Measurements from ENCODE around the gene KIAA1671.

Gene KIAA1671

DNA sequence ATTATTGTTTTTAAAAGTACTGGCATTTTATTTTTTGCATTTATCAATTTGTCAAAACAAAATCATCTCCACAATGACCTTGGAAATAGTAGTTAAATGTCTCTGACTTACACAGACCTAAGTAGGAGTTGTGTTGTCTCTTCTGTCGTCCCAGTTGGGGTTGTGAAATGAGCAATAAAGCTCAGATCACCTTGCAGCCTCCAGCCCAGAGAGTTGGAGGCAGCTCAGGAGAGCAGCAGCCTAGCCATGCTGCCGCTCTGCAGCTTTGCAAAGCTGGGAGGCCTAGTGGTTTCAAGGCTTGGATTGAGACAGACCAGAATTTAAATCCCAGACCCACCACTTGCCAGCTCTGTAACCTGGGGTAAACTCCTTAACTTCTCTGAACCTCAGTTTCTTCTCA, 181.9 kb downstream of the KIAA1671 start:
- DNase-seq: no peak

DNA sequence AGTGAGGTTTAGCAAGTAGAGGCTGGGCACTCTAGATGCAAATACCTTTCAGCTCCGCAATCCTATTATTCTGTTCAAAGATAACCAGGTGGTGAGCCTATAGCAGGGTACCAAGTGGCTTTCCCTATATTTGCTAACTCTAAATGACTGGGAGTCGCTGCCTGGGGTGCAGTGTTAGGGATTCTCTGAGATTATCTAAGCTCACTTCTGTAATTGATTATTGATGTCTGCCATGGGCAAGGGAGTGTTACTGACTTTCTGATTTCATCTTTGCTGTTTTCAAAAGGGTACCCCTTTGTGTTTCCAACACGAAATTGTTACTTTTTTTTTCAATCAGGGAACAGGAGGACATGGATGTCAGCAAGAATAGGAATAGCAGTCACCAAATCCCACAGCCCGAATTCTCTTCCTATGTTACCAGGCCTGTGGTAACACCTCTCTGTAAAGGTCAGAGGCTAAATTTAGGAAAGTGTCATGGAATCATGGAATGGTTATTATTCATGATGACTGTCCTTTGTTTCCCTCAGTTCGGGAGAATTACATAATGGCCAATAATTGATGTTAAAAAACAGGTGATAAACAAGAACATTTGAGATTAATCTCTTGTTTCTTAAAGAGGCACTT, 184.5 kb downstream of the KIAA1671 start:
- DNase-seq: no peak

DNA sequence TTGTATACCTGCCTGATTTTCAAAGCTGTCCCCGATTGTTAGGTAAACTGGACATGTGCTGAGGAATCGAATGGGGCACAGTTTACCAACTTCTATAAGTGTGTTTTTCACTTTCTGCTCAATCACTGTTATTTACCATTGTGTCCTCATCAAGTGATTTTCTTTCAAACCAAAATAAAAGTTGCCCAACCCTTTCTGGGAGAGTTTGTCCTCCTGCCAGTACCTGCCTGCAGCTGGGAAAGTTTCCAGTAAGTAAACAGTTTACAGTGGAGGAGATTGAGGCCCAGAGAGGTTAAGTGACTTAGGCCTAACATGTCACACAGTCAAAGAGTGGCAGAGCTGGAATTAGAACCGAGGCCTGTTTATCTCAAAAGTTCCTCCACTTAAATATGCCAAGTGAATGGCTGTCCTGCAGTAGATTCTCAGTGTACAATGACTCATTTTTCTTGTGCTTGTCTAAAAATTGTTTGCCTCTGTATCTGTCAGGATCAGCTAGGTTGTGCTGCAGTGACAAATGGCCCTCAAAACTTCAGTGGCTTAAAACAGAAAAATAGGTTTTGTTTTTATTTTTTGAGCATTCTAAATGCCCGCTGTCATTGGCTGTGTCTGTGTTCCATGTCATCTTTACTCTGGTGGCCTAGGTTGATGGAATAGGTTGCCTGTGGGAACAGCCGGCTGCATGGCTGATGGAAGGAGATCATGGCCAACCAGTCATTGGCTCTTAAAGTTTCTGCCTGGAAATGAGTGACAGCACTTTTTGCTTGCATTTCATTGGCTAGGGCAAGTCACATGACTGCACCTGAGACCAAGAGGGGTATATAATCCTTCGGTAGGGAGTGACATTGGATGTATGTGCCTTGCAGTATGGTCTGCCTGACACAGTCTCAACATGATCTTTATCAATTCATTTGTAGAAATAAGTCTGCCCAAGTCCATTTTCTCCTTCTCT, 185.3 kb downstream of the KIAA1671 start:
- no peak for DNase-seq

DNA sequence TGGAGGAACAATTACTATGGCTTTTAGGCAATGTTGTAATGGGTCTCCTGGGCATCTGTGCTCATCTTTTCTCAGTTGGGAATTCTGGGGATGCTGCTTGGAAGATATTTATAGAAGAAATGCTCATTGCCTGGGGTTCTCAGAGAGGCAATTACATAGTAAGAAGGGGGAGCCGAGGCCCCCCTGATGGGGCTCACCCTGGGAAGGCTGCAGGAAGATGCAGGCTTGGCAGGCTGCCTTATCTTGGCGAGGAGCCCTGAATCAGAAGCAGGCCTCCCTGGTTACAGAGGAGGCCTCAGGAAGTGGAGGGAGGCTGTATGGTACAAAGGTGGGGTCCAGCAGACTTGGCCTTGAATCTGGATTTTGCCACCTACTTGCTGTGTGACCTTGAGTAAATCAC, 186.5 kb downstream of the KIAA1671 start:
- peak in 1 of 56 donors; percentile 30 for DNase-seq

DNA sequence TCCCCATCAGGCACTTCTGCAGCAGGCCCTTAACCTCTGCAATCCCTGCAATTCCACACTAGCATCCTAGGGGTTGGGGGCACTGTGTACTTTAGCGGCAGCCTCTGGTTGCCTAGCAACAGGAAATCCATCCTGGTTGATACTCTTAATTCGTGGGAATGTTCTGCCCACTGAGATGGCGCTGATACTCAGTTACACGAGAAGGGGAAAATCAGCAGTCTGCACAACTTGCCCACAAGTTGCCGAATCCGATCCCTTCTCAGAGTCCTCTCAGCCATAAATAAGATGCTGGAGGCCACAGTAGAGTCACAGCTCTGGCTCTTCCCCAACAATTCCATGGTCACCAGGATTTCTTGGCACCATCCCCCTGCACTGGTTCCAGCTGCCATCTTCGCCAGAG, 189.6 kb downstream of the KIAA1671 start:
- no peak for DNase-seq

DNA sequence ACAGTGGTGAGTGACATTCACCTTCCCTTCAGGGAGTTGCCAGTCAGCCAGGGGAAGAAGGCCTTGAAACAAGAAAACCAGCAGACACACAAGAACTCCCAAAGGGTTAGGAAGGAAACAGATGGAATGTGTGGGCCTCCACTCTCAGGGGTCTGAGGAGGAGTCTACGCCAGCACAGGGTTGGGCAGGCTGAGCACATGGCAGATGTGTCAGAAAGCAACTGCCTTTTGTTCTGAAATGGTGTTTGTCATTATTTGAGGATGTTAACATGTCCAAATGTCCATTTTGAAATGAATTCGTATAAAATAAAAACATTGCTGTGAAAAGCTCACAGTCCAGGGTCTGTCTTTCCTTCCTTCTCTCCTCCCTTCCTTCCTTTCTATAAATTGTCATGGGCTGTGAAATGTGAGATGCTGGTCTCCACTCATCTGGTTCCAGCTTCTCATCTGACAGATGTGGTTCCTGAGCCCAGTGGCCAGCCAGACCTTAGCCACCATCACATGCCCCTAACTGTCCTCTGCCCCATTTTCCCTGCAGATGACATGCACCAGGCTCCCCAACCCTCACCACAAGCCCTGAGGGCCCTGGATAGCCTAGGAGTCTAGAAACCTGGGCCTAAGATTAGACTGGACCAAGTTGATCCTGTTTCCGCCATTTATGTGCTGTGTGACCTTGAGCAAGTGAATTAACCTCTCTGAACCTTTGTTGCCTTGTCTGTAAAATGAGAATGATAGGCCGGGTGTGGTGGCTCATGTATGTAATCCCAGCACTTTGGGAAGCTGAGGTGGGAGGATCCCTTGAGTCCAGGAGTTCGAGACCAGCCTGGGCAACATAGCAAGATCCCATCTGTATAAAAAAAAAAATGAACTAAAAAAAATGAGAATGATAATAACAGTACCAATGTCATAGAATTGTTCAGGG, 190.9 kb downstream of the KIAA1671 start:
- no peak for DNase-seq

DNA sequence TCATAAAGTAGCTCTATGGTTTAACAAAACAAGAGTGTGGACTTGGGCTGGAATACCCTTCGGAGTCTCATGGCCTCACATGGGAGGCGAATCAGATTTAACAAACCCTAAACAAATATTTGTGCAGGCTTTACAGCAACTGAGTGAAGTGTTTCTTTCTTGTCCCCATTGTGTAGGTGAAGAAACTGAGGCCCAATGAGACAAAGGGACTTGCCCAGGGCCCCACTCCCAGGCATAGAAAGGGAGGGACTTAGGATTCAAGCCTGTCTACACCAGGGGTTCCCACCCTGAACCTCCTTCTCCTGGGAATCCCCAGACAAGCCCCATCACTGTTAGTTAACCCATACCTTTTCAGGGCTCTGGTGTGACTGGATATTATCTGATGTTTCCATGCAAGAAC, 192.0 kb downstream of the KIAA1671 start:
- DNase-seq: no peak

DNA sequence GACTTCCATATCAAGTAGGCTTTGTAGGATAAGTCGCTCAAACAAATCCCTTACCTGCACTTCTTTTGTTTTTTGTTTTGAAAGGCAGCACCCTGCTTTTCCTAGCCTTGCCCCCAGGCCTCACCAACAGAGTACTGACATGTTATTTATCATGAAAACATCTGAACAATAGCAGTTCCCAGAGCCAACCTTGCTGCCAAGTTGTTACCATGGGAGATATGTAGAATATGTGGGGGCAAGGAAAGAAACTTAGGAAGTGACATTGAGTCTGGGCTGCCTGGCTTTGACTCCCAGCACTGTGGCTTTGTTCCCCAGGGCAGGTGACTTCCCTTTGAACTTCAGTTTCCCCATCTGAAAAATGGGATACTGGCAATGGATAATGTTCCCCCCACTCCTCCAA, 193.8 kb downstream of the KIAA1671 start:
- DNase-seq: no peak

DNA sequence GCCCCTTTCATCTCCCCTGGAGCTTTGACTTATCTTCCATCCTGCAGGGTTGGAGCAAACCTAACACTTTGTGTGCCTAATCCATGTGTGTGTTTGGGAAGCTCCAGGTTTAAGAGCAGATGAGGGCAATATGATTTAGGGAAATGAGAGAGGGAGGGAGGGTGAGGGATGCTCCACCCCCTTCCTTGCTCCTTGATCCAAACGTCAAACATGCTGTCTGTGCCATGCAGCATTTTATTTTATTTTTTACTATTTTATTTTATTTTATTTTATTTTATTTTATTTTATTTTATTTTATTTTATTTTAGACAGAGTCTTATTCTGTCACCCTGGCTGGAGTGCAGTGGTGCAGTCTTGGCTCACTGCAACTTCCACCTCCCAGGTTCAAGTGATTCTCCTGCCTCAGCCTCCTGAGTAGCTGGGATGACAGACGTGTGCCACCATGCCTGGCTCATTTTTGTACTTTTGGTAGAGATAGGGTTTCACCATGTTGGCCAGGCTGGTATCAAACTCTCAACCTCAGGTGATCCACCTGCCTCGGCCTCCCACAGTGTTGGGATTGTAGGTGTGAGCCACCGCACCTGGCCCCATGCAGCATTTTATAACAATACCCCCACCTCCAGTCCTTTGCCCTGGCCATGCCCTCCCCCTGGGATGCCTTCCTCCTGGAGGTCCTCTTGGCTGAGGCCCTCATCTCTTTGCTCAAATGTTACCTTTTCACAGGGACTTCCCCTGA, 194.6 kb downstream of the KIAA1671 start:
- DNase-seq: no peak

DNA sequence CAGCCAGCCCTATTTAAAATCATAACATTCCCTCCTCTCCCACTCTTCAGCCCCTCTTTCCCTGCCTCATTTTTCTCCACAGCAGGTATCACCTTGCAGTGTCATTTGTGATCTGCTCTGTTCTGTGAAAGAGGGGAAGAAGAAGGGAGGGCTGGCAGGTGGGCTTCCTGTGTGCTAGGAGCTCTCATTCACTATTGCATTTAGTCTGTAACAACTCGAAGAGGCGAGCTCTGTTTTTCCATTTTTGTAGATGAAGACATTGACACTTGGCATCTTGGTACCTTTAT, 195.1 kb downstream of the KIAA1671 start:
- DNase-seq: no peak

DNA sequence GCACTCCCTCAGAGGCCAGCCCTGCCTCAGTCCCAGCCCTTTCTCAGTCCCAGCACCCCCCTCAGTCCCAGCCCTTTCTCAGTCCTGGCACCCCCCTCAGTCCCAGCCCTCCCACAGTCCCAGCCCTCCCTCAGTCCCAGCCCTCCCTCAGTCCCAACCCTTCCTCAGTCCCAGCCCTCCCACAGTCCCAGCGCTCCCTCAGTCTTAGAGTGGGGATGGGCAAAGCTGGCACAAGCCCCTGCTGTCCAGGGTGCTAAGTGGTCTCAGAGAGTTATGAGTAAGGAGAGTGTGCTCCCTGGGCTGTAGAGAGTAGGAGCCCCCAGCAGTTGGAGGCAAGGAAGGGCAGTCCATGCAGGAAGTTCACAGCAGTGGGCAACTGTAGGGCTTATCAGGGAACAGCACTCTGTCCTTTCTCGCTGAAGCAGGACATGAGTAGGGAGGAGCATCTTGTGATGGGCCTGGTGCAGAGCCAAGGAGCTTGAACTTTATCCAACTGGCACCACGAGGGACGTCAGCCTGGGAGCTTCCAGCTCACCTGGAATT, 195.7 kb downstream of the KIAA1671 start:
- DNase-seq: no peak

DNA sequence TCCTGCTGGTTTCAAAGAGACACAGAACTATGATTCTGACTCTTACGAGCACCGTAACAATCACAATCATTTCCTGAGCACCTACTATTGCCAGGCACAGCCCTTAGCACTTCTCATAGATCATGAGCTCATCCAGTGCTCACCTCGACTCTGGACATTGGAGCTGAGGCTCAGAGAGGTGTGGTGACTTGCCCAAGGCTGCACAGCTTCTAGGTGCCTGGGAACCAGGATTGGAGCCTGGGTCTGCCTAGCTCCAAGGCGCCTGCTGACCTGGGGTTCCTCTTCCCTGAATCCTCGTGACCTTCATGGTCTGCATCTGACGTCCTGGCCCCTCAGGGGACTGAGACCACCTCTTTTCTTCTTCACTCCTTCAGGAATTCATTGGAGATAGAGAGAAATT, 196.5 kb downstream of the KIAA1671 start:
- no peak for DNase-seq

DNA sequence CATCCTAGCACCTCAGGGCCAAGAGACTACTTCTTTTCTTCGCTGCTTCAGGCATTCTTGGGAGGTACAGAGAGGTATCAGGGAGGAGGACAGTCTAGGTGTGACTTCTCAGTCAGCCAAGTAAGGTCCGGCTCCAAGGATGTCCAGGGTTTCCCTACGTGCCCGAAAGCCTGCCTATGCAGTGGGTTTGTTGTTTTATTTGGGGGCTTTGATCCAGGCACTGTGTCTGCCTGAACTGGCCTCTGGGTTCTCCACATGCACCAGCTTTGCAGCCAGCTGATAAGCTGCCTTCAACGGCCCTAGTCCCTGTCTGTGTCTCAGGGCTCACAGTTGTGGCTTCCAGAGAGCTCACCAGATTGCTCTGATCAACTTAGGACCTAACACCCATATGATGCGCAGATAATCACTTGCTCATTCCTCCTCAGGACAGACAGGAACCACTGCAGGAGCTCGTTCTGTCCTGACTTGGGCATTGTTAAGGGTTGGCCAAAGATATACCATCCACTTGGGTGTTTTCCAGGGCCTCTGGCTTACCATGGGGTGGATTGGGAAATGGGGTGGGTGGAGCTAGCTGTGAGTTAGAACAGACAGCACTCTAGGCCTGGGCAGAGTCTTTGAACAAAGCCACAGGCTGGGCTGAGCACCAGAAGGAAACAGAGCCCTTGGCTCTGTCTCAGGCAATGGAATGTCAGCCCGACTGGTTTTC, 201.6 kb downstream of the KIAA1671 start:
- DNase-seq: peak in 11 of 56 donors; percentile 4 to 38 (median 16)

DNA sequence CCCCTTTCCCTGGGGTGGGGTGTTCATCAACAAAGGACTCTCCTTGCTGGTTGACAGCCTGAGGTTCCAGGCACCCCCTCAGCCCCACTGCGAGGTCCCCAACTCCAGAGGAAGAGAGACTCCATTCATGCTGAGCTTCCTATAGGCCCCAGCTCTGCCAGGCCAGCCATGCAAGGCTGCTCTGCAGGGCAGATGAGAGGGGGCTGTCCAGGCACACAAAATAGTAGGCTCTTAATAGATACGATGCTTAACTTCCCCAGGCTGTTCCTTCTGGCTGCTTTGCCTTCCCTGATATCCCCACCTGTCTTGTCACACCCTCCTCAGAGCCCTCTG, 202.1 kb downstream of the KIAA1671 start:
- no peak for DNase-seq

DNA sequence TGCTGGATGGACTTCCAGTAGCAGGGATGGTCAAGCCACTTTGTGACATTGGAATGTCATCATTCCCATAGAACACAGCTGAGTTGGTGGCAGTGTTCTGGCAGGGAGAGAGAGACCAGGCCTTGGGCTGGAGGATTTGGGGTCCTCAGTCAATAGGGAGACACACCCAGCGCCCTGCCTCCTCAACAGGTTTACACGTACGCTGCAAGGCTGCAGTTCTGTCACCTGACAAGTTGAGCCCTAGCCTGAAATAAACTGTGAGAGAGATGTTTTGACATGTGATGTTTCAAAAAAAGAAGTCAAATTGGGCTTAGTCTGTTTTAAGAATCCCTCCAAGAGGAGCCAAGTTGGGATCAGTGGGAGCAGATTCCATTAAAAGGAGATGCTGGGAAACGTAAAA, 204.2 kb downstream of the KIAA1671 start:
- DNase-seq: no peak

DNA sequence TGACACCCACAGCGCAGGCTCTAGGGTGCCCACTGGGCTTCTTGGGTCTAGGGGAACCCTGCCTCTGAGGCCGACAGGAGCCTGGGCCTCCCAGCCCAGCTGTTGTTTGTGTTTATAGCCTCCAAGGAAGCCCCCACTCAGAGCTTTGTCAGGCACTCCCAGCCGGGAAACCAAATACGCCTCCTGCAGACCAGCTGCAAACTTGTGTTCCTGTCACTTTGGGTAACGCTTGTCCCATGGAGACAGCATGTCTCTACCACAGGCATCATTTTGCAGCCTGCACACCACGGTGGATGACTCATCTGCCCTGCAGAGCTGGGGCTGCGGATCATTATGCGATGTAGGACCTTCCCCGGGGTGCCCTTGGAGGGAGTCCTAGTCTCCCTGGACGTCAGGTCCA, 206.5 kb downstream of the KIAA1671 start:
- peak in 2 of 56 donors; percentile 14 to 21 for DNase-seq

DNA sequence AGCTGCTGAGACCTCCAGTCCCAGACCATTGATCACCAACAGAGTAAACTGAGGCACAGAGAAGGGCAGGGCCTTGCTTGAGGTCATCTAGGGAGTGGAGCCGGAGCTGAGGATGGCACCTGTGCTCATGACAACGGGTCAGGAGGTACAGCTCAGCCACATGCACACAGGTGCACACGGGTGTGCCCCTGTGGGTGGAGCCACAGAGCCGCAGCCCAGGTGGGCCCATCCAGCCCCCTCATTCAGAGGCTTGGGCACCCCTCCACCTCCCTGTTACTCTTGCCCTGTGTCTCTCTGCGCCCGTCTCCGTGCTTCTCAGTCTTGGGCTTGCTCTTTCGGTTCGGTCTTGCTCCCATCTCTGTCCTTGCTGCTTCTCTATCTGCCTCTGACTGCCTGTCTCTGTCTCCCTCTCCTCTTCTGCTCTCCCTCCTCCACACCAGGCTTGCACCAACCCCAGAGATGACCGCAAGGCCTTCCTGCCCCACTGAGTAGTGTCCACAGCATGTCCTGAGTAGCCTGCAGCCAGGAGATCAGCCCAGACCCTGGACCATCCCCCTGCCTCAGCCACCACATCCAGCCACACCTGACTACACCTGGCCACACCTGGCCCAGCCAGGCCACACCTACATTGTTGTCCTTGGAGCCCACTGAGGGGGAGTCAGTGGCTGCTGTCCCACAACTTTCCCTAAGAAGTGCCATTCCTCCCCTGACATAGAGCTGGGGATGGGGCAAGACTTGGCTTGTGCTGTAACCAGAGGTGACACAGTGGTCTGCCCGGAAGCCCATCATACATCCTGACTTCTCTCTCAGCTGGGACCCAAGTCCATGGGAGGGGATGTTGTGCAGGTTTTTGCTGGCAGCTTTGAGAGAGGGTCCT, 207.8 kb downstream of the KIAA1671 start:
- no peak for DNase-seq

DNA sequence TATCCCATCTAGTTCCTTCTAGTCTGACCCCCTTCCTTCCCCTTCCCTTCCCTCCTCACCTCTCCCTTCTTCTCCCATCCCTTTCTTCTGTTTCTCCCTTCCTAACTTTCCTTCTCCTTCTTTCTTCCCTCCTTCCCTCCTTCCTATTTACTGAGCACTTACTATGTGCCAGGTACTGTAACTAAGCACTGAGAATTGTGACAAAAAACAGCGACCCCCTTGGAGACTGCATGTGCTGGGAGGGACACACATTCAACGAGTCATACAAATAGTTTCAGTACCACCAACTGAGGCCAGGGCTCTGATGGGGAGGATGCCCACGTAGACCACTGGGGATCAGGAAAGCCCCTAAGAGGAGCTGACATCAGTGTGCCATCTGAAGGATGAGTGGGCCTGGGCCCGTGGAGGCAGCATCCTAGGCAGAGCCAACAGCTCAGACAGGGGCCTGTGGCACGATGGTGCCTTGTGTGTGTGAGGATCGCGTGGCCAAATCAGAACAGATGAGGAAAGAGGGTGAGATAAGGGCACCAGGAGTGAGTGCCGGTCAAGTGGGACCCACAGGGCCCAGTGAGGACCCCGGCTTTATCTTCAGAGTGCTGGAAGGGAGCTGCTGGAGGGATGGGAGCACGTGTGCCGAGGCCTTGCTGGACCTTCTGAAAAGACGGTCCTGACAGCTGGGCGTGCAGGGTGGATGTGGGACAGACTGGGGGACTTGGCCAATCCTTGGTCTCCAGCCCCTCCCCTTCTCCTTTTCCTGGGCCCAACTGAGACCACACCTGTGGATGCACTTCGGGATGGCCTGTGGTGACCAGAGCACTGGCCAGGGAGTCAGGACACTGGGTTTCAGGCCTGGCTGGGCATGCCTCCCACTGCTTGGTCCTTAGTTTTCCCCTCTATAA, 208.8 kb downstream of the KIAA1671 start:
- no peak for DNase-seq
